Measurements from ENCODE around the gene SLC46A1. TPM values are rescaled to one million over a fixed set of nuclear protein-coding genes. Genes with fewer than 3 reads are reported as not detected.

SLC46A1 gene
- total and polyA plus RNA-seq, 2 of the 13 experiments (the other 11 are each of a cell fraction or from before 2014, with no cell fraction given): 19.6 to 22.6 TPM

DNA sequence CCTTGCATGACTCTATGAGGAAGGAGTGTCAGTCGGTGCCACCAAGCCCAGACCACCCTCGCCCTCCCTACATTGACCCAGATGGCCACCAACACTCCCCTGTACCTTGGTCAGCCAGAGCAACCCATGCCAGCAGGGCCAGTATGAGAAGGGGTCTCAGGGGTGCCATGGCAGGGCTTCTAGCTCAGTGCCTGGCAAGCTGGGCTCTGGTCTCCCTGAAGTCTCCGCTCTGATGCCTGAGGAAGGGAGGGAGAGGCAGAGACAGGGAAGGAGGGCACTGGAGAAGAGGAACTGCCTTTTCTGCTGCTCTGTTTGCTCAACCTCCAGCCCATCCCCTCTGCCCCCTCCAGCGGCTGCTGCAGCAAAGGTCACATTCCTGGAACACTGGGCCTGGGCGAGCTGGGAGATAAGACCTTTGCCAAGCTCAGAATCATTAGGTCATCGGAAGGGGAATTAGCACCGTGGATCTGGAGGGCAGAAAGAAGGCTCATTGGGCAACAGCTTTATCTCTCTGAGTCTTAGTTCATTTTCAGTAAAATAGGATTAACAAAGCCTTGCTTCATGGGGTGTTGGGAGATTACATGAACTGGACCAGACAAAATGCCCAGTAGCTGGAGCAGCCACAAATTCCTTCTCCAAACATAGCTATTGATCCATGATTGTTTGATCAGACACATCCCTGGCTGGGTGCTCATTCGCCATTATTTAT, 35.8 kb downstream of the SLC46A1 start, which contains the start of gene VTN (continued):
- TF ChIP-seq, protein P1, sequence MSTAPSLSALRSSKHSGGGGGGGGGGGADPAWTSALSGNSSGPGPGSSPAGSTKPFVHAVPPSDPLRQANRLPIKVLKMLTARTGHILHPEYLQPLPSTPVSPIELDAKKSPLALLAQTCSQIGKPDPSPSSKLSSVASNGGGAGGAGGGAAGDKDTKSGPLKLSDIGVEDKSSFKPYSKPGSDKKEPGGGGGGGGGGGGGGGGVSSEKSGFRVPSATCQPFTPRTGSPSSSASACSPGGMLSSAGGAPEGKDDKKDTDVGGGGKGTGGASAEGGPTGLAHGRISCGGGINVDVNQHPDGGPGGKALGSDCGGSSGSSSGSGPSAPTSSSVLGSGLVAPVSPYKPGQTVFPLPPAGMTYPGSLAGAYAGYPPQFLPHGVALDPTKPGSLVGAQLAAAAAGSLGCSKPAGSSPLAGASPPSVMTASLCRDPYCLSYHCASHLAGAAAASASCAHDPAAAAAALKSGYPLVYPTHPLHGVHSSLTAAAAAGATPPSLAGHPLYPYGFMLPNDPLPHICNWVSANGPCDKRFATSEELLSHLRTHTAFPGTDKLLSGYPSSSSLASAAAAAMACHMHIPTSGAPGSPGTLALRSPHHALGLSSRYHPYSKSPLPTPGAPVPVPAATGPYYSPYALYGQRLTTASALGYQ (CRISPR knock-in tag; IDR thresholded peaks at IDR 0.05): peak; percentile 92
- peak; percentile 76; the same call in 1 of the 2 replicates for TF ChIP-seq ZFP36L1 (CRISPR knock-in tag; IDR thresholded peaks at IDR 0.05)
- TF ChIP-seq ZNF552 (CRISPR knock-in tag; IDR thresholded peaks at IDR 0.05; ENCODE audit: borderline replicate concordance): no peak
- TF ChIP-seq JARID2 (CRISPR knock-in tag; IDR thresholded peaks at IDR 0.05; ENCODE audit: insufficient replicate concordance): peak; percentile 55
- 0 out of 2 replicates have a peak, but pooled peaks have one; percentile 78 for TF ChIP-seq SATB2 (CRISPR knock-in tag; IDR thresholded peaks at IDR 0.05)
- peak; percentile 78 for TF ChIP-seq ZNF761 (CRISPR knock-in tag; conservative IDR thresholded peaks at IDR 0.05)
- TF ChIP-seq TBX2 (CRISPR knock-in tag; IDR thresholded peaks at IDR 0.05; ENCODE audit: borderline replicate concordance): peak; percentile 95
- peak; percentile 11; the same call in 1 of the 2 replicates for TF ChIP-seq TMF1 (CRISPR knock-in tag; IDR thresholded peaks at IDR 0.05; ENCODE audit: low read depth)
- TF ChIP-seq, protein P2, sequence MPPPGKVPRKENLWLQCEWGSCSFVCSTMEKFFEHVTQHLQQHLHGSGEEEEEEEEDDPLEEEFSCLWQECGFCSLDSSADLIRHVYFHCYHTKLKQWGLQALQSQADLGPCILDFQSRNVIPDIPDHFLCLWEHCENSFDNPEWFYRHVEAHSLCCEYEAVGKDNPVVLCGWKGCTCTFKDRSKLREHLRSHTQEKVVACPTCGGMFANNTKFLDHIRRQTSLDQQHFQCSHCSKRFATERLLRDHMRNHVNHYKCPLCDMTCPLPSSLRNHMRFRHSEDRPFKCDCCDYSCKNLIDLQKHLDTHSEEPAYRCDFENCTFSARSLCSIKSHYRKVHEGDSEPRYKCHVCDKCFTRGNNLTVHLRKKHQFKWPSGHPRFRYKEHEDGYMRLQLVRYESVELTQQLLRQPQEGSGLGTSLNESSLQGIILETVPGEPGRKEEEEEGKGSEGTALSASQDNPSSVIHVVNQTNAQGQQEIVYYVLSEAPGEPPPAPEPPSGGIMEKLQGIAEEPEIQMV (CRISPR knock-in tag; IDR thresholded peaks at IDR 0.05; ENCODE audit: low read depth): peak; percentile 58; the same call in 1 of the 2 replicates
- TF ChIP-seq ZNF225 (CRISPR knock-in tag; IDR thresholded peaks at IDR 0.05): 0 out of 2 replicates have a peak, but pooled peaks have one; percentile 47
- TF ChIP-seq, protein P3, sequence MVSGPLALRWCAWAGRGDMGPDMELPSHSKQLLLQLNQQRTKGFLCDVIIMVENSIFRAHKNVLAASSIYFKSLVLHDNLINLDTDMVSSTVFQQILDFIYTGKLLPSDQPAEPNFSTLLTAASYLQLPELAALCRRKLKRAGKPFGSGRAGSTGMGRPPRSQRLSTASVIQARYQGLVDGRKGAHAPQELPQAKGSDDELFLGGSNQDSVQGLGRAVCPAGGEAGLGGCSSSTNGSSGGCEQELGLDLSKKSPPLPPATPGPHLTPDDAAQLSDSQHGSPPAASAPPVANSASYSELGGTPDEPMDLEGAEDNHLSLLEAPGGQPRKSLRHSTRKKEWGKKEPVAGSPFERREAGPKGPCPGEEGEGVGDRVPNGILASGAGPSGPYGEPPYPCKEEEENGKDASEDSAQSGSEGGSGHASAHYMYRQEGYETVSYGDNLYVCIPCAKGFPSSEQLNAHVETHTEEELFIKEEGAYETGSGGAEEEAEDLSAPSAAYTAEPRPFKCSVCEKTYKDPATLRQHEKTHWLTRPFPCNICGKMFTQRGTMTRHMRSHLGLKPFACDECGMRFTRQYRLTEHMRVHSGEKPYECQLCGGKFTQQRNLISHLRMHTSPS (CRISPR knock-in tag; IDR thresholded peaks at IDR 0.05; ENCODE audit: low read depth): peak; percentile 95
- 0 out of 2 replicates have a peak, but pooled peaks have one; percentile 22 for TF ChIP-seq ZNF558 (CRISPR knock-in tag; IDR thresholded peaks at IDR 0.05; ENCODE audit: borderline replicate concordance)
- peak; percentile 64; the same call in 1 of the 2 replicates for TF ChIP-seq ATF1 (CRISPR knock-in tag; IDR thresholded peaks at IDR 0.05)
- peak; percentile 87; the same call in 1 of the 2 replicates for TF ChIP-seq TOE1 (CRISPR knock-in tag; IDR thresholded peaks at IDR 0.05)
- TF ChIP-seq SIX4 (CRISPR knock-in tag; IDR thresholded peaks at IDR 0.05): peak; percentile 68
- 0 out of 2 replicates have a peak, but pooled peaks have one; percentile 67 for TF ChIP-seq SP140L (CRISPR knock-in tag; IDR thresholded peaks at IDR 0.05; ENCODE audit: borderline replicate concordance)
- TF ChIP-seq HMG20B (CRISPR knock-in tag; conservative IDR thresholded peaks at IDR 0.05): peak; percentile 95
- no peak for TF ChIP-seq ZNF562 (CRISPR knock-in tag; IDR thresholded peaks at IDR 0.05; ENCODE audit: borderline replicate concordance)
- TF ChIP-seq PHF5A (CRISPR knock-in tag; IDR thresholded peaks at IDR 0.05; ENCODE audit: low read depth, unreplicated experiment): peak; percentile 68
- TF ChIP-seq HOXA7 (CRISPR knock-in tag; IDR thresholded peaks at IDR 0.05): no peak
- TF ChIP-seq, protein P4, sequence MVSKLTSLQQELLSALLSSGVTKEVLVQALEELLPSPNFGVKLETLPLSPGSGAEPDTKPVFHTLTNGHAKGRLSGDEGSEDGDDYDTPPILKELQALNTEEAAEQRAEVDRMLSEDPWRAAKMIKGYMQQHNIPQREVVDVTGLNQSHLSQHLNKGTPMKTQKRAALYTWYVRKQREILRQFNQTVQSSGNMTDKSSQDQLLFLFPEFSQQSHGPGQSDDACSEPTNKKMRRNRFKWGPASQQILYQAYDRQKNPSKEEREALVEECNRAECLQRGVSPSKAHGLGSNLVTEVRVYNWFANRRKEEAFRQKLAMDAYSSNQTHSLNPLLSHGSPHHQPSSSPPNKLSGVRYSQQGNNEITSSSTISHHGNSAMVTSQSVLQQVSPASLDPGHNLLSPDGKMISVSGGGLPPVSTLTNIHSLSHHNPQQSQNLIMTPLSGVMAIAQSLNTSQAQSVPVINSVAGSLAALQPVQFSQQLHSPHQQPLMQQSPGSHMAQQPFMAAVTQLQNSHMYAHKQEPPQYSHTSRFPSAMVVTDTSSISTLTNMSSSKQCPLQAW (CRISPR knock-in tag; IDR thresholded peaks at IDR 0.05): peak; percentile 91
